Right lobe of liver (tissue), 6 donors: Measurements from ENCODE around the gene TADA2A. TPM values are rescaled to one million over a fixed set of nuclear protein-coding genes. Genes with fewer than 3 reads are reported as not detected.
A peak's percentile ranks its signal among the peaks of the same experiment; 100 is the strongest.

Experiments used
- ATAC-seq, 4 donors: fragments of 200-7000 bp; cut with Tn5 transposase; one replicate each; pipeline ENCODE4 v1.9.1; 2020; ENCODE audit warnings: mild to moderate bottlenecking in 4 of 4, moderate library complexity in 4 of 4
- DNase-seq, 3 donors: peaks; one replicate each; pipeline ENCODE4 v3.0.0-alpha.2; 2020
- H3K27ac ChIP-seq, 3 donors: fragments of 200-600 bp; one replicate each; pipeline ENCODE4 v1.8.0; 2022
- H3K27me3 ChIP-seq, 2 donors: fragments of 200-600 bp; one replicate each; pipeline ENCODE4 v1.8.0; 2022
- H3K36me3 ChIP-seq, 4 donors: fragments of 200-600 bp; sonication (generic) in 1 of 4; one replicate each; pipeline versions ENCODE4 v1.5.1 to v1.8.0; 2017 to 2022; ENCODE audit warnings: control low read depth in 1 of 4
- H3K4me1 ChIP-seq, 4 donors: fragments of 200-600 bp; sonication (generic) in 1 of 4; one replicate each; pipeline versions ENCODE4 v1.5.1 to v1.8.0; 2017 to 2022; ENCODE audit warnings: control low read depth in 1 of 4
- H3K4me3 ChIP-seq, 3 donors: fragments of 200-600 bp; one replicate each; pipeline ENCODE4 v1.8.0; 2022
- H3K9me3 ChIP-seq, 4 donors: fragments of 200-600 bp; sonication (generic) in 1 of 4; one replicate each; pipeline versions ENCODE4 v1.5.1 to v1.8.0; 2017 to 2022; ENCODE audit warnings: control low read depth in 1 of 4
- POLR2A ChIP-seq: fragments of 450-650 bp; IDR thresholded peaks from one replicate; pipeline ENCODE4 v1.6.1; 2017; ENCODE audit warnings: antibody characterized with exemption, mild to moderate bottlenecking
- WGBS: methylation state at CpG from one replicate; pipeline ENCODE4 v1.1.6; 2018; ENCODE audit warnings: low coverage, low lambda C conversion rate; ENCODE audit not compliant: insufficient coverage; ENCODE audit errors: missing lambda C conversion rate; 5-methylcytosine and 5-hydroxymethylcytosine counted together
- intact Hi-C, 2 donors: fragments of 100-400 bp; cut with DNase I; formaldehyde crosslinking; loops; one replicate each; pipeline versions ENCODE4 v1.11.2 to v1.14.1; 2022
- total RNA-seq, 6 experiments: library from RNA; depleted of rRNA in 2 of 6; stranded (reverse); fragments of >200 nt in 2 of 6; fragmentation: NEBNext Ultra II Directional in 3 of 6; extraction: Animal tissue kit (Norgen Biotek cat#: 25700) in 3 of 6; gene quantifications; one replicate each; pipeline versions ENCODE4 v1.1.0 to v1.2.4, GENCODE V29; 2016 to 2023
- TF ChIP-seq, protein P1 (sequence below), 4 donors: fragments of 200-600 bp in 3 of 4; fragments of 450-650 bp in 1 of 4; IDR thresholded peaks; one replicate each; pipeline versions ENCODE4 v1.5.1 to v1.8.0; 2016 to 2022; ENCODE audit warnings: antibody characterized with exemption in 4 of 4, mild to moderate bottlenecking in 2 of 4
- donor health status: DM: no; HTN: yes; CAD: no.
- donor health status: DM: no; HTN: no; CAD: no.
- donor health status: DM: no; HTN: no; CAD: no.
- donor health status: DM: no; HTN: yes; CAD: no.
- donor health status: DM: no; HTN: yes; CAD: no.

The TADA2A gene
- total RNA-seq, 6 experiments from 2014 or later, result 5.2 to 9.6 (median 7.4) TPM

DNA sequence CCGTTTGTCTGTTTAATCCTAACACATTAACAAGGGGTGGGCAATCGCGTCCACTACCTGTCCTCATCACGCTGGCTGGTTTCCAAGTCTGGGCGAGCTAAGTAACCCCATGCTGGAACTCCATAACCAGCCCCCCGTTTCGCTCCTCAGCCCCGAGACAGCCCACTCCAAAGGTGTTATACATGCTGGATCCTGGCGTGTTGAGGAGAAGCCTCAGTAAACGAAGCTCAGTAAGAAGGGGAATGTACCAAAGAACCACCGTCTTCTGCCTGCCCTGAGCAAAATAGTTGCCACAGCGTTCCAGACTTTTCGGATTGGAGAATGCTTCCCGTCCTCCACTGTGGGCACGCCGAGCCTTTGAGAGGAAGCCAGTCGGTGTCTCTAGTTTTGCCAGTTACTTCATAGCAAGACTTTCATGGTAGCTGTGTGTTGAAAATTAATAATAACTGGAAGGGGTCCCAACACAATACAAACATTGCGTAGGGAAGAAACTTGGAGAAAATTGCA lies 47.0 kb upstream of the TADA2A start:
- peak overlapping the region; percentile 57 to 98 (median 74) for H3K4me3 ChIP-seq
- peak; percentile 0 to 9 (median 4) for ATAC-seq
- peaks cover 0 to 32% (median 9%) of the 10 kb centered on the region in 4 donors for H3K4me1 ChIP-seq
- peak overlapping the region; percentile 76 to 90 (median 90) for H3K27ac ChIP-seq
- 6% methylated on average over 18 of the region's 18 CpGs for WGBS
- H3K27me3 ChIP-seq, result no peaks in the 10 kb centered on the region
- TF ChIP-seq, protein P1, sequence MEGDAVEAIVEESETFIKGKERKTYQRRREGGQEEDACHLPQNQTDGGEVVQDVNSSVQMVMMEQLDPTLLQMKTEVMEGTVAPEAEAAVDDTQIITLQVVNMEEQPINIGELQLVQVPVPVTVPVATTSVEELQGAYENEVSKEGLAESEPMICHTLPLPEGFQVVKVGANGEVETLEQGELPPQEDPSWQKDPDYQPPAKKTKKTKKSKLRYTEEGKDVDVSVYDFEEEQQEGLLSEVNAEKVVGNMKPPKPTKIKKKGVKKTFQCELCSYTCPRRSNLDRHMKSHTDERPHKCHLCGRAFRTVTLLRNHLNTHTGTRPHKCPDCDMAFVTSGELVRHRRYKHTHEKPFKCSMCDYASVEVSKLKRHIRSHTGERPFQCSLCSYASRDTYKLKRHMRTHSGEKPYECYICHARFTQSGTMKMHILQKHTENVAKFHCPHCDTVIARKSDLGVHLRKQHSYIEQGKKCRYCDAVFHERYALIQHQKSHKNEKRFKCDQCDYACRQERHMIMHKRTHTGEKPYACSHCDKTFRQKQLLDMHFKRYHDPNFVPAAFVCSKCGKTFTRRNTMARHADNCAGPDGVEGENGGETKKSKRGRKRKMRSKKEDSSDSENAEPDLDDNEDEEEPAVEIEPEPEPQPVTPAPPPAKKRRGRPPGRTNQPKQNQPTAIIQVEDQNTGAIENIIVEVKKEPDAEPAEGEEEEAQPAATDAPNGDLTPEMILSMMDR (IDR thresholded peaks at IDR 0.05), result no peak
- intact Hi-C loops, result no loop called here
- DNase-seq, result no peak
- H3K36me3 ChIP-seq, result no peaks in the 10 kb centered on the region
- H3K9me3 ChIP-seq, result no peaks in the 10 kb centered on the region

DNA sequence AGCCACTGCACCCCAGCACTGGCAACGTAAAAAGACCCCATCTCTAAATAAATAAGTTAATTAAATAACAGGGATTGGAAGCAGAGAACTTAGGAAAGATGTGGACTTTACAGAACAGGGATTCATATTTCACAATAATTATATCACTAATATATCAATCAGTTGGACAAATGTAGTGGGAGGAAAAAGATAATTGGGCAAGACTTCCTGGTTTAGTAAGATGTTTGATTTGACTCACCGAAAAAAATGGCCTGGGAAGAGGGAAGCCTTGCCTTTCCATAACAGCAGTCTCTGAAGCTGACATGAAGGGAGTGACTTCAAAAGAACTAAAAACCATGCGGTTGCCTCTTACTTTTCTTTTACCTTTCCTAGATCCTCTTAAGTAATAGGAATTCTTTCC lies 46.1 kb upstream of the TADA2A start:
- no peak for TF ChIP-seq POLR2A
- TF ChIP-seq, protein P1 (IDR thresholded peaks at IDR 0.05), result no peak
- Histone ChIP-seq H3K4me3 (no peak overlapping the region), H3K4me1 (peaks cover 0 to 32% (median 9%) of the 10 kb centered on the region in 4 donors), H3K27ac (no peak overlapping the region), H3K27me3 (no peaks in the 10 kb centered on the region), H3K36me3 (no peaks in the 10 kb centered on the region), H3K9me3 (no peaks in the 10 kb centered on the region)
- 51% methylated on average over 2 of the region's 3 CpGs for WGBS
- no peak for DNase-seq
- intact Hi-C loops, result no loop called here
- no peak for ATAC-seq

DNA sequence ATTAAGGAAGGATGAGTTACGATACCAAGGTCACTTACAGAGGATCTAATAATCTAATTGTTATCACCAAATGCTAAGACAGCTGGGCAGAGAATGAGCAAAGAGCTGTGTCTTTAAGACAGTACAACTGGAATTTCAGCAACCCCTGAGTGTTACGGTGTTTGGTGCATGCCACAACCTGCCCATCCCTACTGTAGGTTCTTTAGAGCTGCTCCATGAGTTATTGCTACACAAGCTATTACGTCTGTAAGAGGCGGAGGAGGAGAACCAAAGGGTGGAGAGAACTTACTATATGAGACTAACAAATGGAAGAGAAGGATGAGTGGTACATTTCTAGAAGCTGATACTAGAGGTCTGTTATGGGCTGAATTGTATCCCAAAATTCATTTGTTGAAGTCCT lies 45.1 kb upstream of the TADA2A start:
- DNase-seq, result no peak
- WGBS, result 70% methylated on average over 4 of the region's 4 CpGs
- H3K27ac ChIP-seq, result no peak overlapping the region

DNA sequence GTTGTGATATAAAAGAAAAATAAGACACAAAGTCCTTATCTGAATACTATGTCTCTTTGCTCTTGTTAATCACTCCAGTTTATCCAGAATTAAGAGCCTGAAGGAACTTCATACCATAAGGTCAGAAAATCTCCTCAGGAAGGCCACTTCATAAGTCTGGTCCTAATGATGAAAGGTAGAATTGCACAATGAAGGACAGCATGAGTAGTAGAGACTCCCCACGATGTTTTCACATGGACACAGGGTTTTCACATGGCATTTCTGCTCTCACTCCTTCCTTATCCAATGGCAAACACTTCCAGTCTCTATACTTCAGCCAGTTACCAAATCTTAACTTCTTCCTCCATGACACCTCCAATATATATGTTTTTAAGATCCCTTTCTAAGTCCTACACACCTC lies 41.1 kb upstream of the TADA2A start:
- ATAC-seq (peak in 3 of 4 donors; percentile 22 to 46 (median 46)), DNase-seq (no peak)
- intact Hi-C loops, result no loop called here
- WGBS, result 18% methylated on average over 1 of the region's 1 CpG
- Histone ChIP-seq H3K36me3 (no peaks in the 10 kb centered on the region), H3K9me3 (no peaks in the 10 kb centered on the region), H3K4me1 (peaks cover 0 to 12% (median 2%) of the 10 kb centered on the region in 4 donors), H3K4me3 (no peak overlapping the region), H3K27me3 (no peaks in the 10 kb centered on the region), H3K27ac (no peak overlapping the region)
- TF ChIP-seq POLR2A, result no peak
- TF ChIP-seq, protein P1 (IDR thresholded peaks at IDR 0.05), result no peak

More for the DNA sequence above, 45.1 kb upstream of the TADA2A start:
- H3K9me3 ChIP-seq, result no peaks in the 10 kb centered on the region
- intact Hi-C loops, result no loop called here
- no peak overlapping the region for H3K4me3 ChIP-seq
- H3K36me3 ChIP-seq, result no peaks in the 10 kb centered on the region
- H3K27me3 ChIP-seq, result no peaks in the 10 kb centered on the region
- no peak for ATAC-seq
- TF ChIP-seq POLR2A, result no peak
- TF ChIP-seq, protein P1 (IDR thresholded peaks at IDR 0.05), result no peak
- H3K4me1 ChIP-seq, result peaks cover 0 to 24% (median 8%) of the 10 kb centered on the region in 4 donors
